ENCODE data around the gene TBC1D23.
"Not testable (repeated sequence)": the region's sequence is repeated elsewhere in the genome, so short reads cannot be mapped to it uniquely, and the experiment has no call there.

Gene TBC1D23

GRCh38 chr3:100317912-100318311 is 57.1 kb downstream of the TBC1D23 start:
- DNase-seq (ENCODE audit: low read depth), result no peak
- no peak for TF ChIP-seq CTCF (conservative IDR thresholded peaks at IDR 0.05; ENCODE audit: low read depth, low read length)
- H3K4me3 ChIP-seq (ENCODE audit: low read depth, low read length), result no peak overlapping the region

GRCh38 chr3:100319951-100320350 is 59.2 kb downstream of the TBC1D23 start:
- no peak for TF ChIP-seq CTCF (conservative IDR thresholded peaks at IDR 0.05; ENCODE audit: low read depth, low read length)

DNA sequence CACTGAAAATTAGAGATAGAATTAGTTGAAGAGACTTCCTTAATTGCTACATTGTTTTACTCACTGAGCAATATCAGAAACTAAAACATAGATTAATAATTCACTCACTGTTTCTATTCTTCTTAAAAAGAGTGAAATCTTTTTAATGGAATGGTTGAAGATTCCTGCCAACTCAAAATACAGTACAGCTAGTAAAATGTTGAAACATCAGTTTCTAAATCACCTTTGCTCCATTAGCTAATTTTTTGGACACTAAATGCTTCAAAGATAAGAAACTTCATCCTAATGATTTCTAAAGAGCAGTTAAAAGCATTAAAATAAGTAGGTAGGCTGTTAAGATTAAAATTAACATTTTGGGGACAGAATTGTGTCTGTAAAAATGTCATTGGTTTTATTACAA is 63.3 kb downstream of the TBC1D23 start:
- no peak overlapping the region for H3K4me3 ChIP-seq (ENCODE audit: low read depth, low read length)
- TF ChIP-seq CTCF (conservative IDR thresholded peaks at IDR 0.05; ENCODE audit: low read depth, low read length), result no peak
- DNase-seq (ENCODE audit: low read depth), result no peak

More at GRCh38 chr3:100319951-100320350, 59.2 kb downstream of the TBC1D23 start:
- H3K4me3 ChIP-seq (ENCODE audit: low read depth, low read length), result no peak overlapping the region
- DNase-seq (ENCODE audit: low read depth), result no peak

- no peak for TF ChIP-seq CTCF (conservative IDR thresholded peaks at IDR 0.05; ENCODE audit: low read depth, low read length)
- H3K4me3 ChIP-seq (ENCODE audit: low read depth, low read length), result no peak overlapping the region
- DNase-seq (ENCODE audit: low read depth), result no peak
Measured at GRCh38 chr3:100325827-100326226, 65.0 kb downstream of the TBC1D23 start.

- not testable (repeated sequence) for H3K4me3 ChIP-seq (ENCODE audit: low read depth, low read length); DNase-seq (ENCODE audit: low read depth)
Measured at GRCh38 chr3:100327377-100327776, 66.6 kb downstream of the TBC1D23 start.

- DNase-seq (ENCODE audit: low read depth), result no peak
- TF ChIP-seq CTCF (conservative IDR thresholded peaks at IDR 0.05; ENCODE audit: low read depth, low read length), result no peak
- no peak overlapping the region for H3K4me3 ChIP-seq (ENCODE audit: low read depth, low read length)
Measured at GRCh38 chr3:100329800-100330489, 69.2 kb downstream of the TBC1D23 start.

DNA sequence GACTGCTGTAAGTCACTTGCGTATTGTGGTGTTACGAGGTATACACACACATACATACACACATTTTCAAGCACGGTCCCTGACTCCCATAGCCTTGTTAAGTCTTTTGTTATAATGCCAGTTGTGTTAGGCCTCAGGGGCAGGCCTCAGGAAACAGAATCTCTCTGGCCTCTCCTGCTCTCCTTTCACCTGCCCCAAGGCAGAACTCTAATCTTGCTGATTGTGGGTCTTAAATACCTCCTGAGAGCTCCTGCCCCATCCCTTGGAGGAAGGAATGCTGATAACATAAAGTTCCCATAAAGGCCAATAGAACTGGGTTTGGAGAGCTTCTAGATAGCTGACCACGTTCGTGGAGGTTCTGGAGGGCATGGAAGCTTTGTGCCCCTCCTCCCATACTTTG is 69.9 kb downstream of the TBC1D23 start:
- TF ChIP-seq CTCF (conservative IDR thresholded peaks at IDR 0.05; ENCODE audit: low read depth, low read length), result no peak
- no peak overlapping the region for H3K4me3 ChIP-seq (ENCODE audit: low read depth, low read length)
- DNase-seq (ENCODE audit: low read depth), result no peak

Measured in choroid plexus epithelial cell (primary cell).